Keratinocyte (primary cell): ENCODE results near the gene STK17A. TPM values are rescaled to one million over a fixed set of nuclear protein-coding genes. Genes with fewer than 3 reads are reported as not detected.

Source experiments
- DNase-seq: peaks from one replicate; pipeline ENCODE4 v3.0.0-alpha.2; 2011; ENCODE audit warnings: low read depth, missing footprints, low spot score
- FAIRE-seq: peaks from 2 replicates; lab custom pipeline; 2011; peaks lifted over from hg19 to GRCh38; lab: Jason Lieb, UNC
- H2AFZ ChIP-seq: 2 replicates; pipeline ENCODE4 v1.6.0; 2012; ENCODE audit warnings: low read length, control low read depth, inconsistent platforms; ENCODE audit not compliant: control insufficient read depth
- H3K27ac ChIP-seq: 2 replicates; pipeline ENCODE4 v1.5.1; 2011; ENCODE audit warnings: low read length; ENCODE audit not compliant: control insufficient read depth, insufficient read depth
- H3K27me3 ChIP-seq: 3 replicates; pipeline ENCODE4 v1.6.0; 2011; ENCODE audit warnings: low read length; ENCODE audit not compliant: control insufficient read depth, insufficient read depth; ENCODE audit errors: extremely low read depth
- H3K36me3 ChIP-seq, 2 experiments: 2 replicates in 1 of 2; 3 replicates in 1 of 2; pipeline ENCODE4 v1.5.1; 2011; ENCODE audit warnings: low read length in 2 of 2, mild to moderate bottlenecking in 1 of 2; ENCODE audit not compliant: control insufficient read depth in 2 of 2, insufficient read depth in 2 of 2; ENCODE audit errors: extremely low read depth in 1 of 2
- H3K4me1 ChIP-seq: 3 replicates; pipeline ENCODE4 v1.5.1; 2011; ENCODE audit warnings: low read length; ENCODE audit not compliant: control insufficient read depth, insufficient read depth; ENCODE audit errors: extremely low read depth
- H3K4me2 ChIP-seq: 3 replicates; pipeline ENCODE4 v1.6.0; 2011; ENCODE audit warnings: low read depth, low read length; ENCODE audit not compliant: control insufficient read depth, insufficient read depth; ENCODE audit errors: extremely low read depth
- H3K4me3 ChIP-seq, 3 experiments: fragments of 200-600 bp in 1 of 3; sonication (generic) in 1 of 3; 2 replicates in 2 of 3; 3 replicates in 1 of 3; pipeline ENCODE4 v1.5.1; 2011 to 2016; ENCODE audit warnings: low read length in 3 of 3, mild to moderate bottlenecking in 3 of 3, control low read depth in 2 of 3, inconsistent platforms in 1 of 3, low read depth in 1 of 3, mixed read lengths in 1 of 3, mixed run types in 1 of 3, moderate library complexity in 1 of 3; ENCODE audit not compliant: control insufficient read depth in 2 of 3, insufficient read depth in 2 of 3; ENCODE audit errors: extremely low read depth in 1 of 3
- H3K79me2 ChIP-seq: 2 replicates; pipeline ENCODE4 v1.6.0; 2012; ENCODE audit warnings: low read length; ENCODE audit not compliant: control insufficient read depth, insufficient read depth
- H3K9ac ChIP-seq: 3 replicates; pipeline ENCODE4 v1.6.0; 2011; ENCODE audit warnings: low read length; ENCODE audit not compliant: control insufficient read depth, insufficient read depth; ENCODE audit errors: extremely low read depth
- H3K9me1 ChIP-seq: 3 replicates; pipeline ENCODE4 v1.6.0; 2011; ENCODE audit warnings: low read length; ENCODE audit not compliant: control insufficient read depth, insufficient read depth; ENCODE audit errors: extremely low read depth
- H3K9me3 ChIP-seq: 2 replicates; pipeline ENCODE4 v1.5.1; 2012; ENCODE audit warnings: low read depth, low read length; ENCODE audit not compliant: control insufficient read depth
- H4K20me1 ChIP-seq: 3 replicates; pipeline ENCODE4 v1.6.0; 2011; ENCODE audit warnings: low read length; ENCODE audit not compliant: control insufficient read depth, insufficient read depth; ENCODE audit errors: extremely low read depth
- CTCF ChIP-seq, 3 experiments: IDR thresholded peaks in 1 of 3; conservative IDR thresholded peaks in 1 of 3; optimal IDR thresholded peaks in 1 of 3; 2 replicates in 2 of 3; 3 replicates in 1 of 3; pipeline versions ENCODE3 to v1.5.1; 2011; ENCODE audit warnings: low read length in 3 of 3, mild to moderate bottlenecking in 3 of 3, moderate library complexity in 2 of 3, control low read depth in 1 of 3, inconsistent platforms in 1 of 3; ENCODE audit not compliant: insufficient read depth in 2 of 3; ENCODE audit errors: extremely low read depth in 1 of 3
- EZH2 ChIP-seq: IDR thresholded peaks from one replicate; pipeline ENCODE4 v1.6.1; 2012; ENCODE audit warnings: inconsistent platforms, mild to moderate bottlenecking, low read length, moderate library complexity
- dilution Hi-C: fragments of 300-500 bp; cut with MboI; formaldehyde crosslinking; loops from one replicate; pipeline ENCODE4 v1.7.0; 2020; ENCODE audit warnings: low sequenced_read_pairs; ENCODE audit not compliant: extremely low pct_ligation_motif_present
- polyA plus RNA-seq, 5 experiments: library from polyadenylated mRNA; depleted of rRNA in 3 of 5; stranded (reverse) in 3 of 5; stranded (forward) in 1 of 5; unstranded in 1 of 5; fragments of >200 nt; gene quantifications; 1 replicate in 1 of 5; 2 replicates in 3 of 5; 3 replicates in 1 of 5; pipeline versions ENCODE4 v1.2.1 to v1.2.3, GENCODE V29; 2011 to 2012; ENCODE audit warnings: missing spikeins in 2 of 5, low read depth in 1 of 5, low replicate concordance in 1 of 5

STK17A gene
- polyA plus RNA-seq, 1 donor (not counting 4 experiments of a cell fraction or from before 2014, with no cell fraction given) = 81.3 TPM

GRCh38 chr7:43674559-43675436 lies 91.9 kb downstream of the STK17A start:
- dilution Hi-C loops = no loop called here
- Histone ChIP-seq H3K27me3 (no peaks in the 10 kb centered on the region), H3K4me1 (peaks cover 11% of the 10 kb centered on the region), H3K4me2 (peak overlapping the region; percentile 9), H3K4me3 (no peak overlapping the region), H3K9ac (no peak overlapping the region), H2AFZ (no peak overlapping the region), H3K9me3 (no peaks in the 10 kb centered on the region), H3K9me1 (no peaks in the 10 kb centered on the region), H3K79me2 (peaks cover 49% of the 10 kb centered on the region), H4K20me1 (no peaks in the 10 kb centered on the region), H3K27ac (peak overlapping the region; percentile 51), H3K36me3 (no peaks in the 10 kb centered on the region)
- TF ChIP-seq CTCF (optimal IDR thresholded peaks at IDR 0.05 in 1 of 3, IDR thresholded peaks at IDR 0.05 in 1 of 3, conservative IDR thresholded peaks at IDR 0.05 in 1 of 3; ENCODE audit: extremely low read depth in 1 of 3, insufficient read depth in 2 of 3, low read length in 3 of 3) = no peak
- TF ChIP-seq EZH2 = no peak
- DNase-seq = no peak
- peak; percentile 83 for FAIRE-seq

Other genes starting within 250 kb of the STK17A start
- 24.6 to 32.2 TPM (median 26.6 TPM) in 3 replicates for gene COA1, start 146.4 kb downstream of the STK17A start, polyA plus RNA-seq
- gene BLVRA, start 175.6 kb downstream of the STK17A start, polyA plus RNA-seq = 34.8 to 59.3 TPM (median 49.6 TPM) in 3 replicates